Measurements from ENCODE around the gene UFD1. TPM values are rescaled to one million over a fixed set of nuclear protein-coding genes. Genes with fewer than 3 reads are reported as not detected.

The UFD1 gene
- total RNA-seq, 4 donors from 2014 or later: 33.0 to 57.4 (median 45.6) TPM

DNA sequence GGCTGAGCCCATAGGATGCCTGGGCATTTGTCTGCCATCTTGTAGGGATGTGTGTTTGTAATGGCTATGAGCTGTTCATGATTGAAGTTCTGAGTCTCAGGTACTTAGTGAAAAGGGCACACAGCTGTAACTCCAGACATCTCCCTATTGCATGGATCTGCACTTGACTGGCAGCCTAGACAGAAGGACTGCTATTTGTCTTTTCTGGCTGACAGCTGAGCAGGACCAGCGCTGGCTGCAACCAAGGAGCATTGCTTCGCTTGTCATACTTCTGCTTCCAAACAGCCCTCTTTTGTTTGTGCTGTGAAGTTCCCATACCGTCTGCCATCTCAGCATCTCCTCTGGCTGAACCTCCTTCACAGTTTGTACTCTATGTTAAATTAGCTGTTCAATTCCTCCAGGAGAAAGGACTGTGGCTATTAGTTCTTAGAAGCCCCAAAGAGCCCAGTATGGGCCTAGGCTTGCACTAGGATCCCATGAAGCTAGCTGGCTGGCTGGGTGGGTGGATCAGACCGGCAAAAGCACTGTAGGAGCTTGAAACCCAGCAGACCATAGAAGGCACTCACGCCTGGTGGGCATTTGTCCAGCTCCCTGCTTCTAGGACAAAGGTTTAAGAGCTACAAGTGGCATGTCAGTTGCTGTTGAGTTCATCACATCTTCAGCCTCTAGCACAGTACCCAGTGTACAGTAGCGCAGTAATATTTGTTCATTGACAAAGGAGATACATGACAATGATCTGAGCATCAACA is 67.9 kb downstream of the UFD1 start:
- Histone ChIP-seq H3K27me3 (no peaks in the 10 kb centered on the region), H3K4me1 (peaks cover 0 to 22% (median 0%) of the 10 kb centered on the region in 3 donors), H3K9me3 (no peaks in the 10 kb centered on the region), H3K4me3 (no peak overlapping the region), H3K27ac (no peak overlapping the region), H3K36me3 (peaks cover 7 to 52% (median 22%) of the 10 kb centered on the region in 3 donors)
- DNase-seq: no peak
- intact Hi-C loops (cut with DNase I): no loop called here
- 96 to 100% methylated on average over 3 of the region's 6 CpGs for WGBS, 2 donors
- TF ChIP-seq, protein P1, sequence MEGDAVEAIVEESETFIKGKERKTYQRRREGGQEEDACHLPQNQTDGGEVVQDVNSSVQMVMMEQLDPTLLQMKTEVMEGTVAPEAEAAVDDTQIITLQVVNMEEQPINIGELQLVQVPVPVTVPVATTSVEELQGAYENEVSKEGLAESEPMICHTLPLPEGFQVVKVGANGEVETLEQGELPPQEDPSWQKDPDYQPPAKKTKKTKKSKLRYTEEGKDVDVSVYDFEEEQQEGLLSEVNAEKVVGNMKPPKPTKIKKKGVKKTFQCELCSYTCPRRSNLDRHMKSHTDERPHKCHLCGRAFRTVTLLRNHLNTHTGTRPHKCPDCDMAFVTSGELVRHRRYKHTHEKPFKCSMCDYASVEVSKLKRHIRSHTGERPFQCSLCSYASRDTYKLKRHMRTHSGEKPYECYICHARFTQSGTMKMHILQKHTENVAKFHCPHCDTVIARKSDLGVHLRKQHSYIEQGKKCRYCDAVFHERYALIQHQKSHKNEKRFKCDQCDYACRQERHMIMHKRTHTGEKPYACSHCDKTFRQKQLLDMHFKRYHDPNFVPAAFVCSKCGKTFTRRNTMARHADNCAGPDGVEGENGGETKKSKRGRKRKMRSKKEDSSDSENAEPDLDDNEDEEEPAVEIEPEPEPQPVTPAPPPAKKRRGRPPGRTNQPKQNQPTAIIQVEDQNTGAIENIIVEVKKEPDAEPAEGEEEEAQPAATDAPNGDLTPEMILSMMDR (IDR thresholded peaks at IDR 0.05): no peak
- TF ChIP-seq POLR2A (IDR thresholded peaks at IDR 0.05): no peak

DNA sequence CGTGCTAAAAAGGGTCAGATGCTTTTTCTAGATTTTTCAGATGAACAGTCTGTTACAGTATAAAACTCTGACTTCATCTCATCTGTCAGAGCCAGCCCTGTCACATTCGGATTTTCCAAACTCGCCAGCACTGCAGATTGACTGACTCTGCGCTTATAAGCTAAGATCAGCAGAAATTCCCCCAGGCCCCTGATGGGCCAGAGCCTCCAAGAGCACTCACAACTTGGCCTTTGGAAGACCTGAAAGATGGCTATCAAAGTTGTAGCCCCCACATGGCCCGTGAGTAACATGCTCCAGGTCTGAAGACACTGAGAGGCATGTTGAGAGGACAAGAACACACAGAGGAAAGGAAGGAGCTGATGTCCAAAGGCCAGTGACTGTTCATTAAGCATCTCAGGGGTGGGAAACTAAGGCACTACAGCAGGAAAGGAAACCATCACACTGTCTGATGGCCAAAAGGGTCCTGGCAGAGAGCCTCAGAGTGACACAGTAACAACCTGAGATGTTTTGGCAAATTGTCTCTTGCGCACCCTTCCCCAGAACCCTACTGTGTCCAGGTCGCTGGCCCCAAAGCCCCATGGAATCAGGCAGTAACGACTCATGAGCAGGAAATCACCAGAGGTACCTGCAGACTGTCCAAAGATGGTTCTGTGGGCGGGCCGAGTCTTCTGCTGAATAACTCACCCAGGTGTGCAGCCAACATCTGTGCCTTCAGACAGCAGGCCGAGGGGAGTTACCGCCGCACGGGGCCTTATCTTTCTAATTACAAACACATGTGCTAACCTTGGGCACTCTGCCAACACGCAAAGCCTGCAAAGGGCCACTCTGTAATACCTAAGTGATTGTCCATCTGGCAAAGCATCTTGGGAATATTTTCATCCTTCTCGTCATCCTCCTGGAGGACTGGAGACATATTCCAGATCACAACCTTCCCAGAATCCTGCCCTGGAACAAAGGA is 71.1 kb downstream of the UFD1 start:
- Histone ChIP-seq H3K27ac (no peak overlapping the region), H3K36me3 (peaks cover 7 to 77% (median 30%) of the 10 kb centered on the region in 3 donors), H3K9me3 (no peaks in the 10 kb centered on the region), H3K4me1 (peaks cover 0 to under 1% (median 0%) of the 10 kb centered on the region in 3 donors), H3K4me3 (no peak overlapping the region), H3K27me3 (no peaks in the 10 kb centered on the region)
- WGBS, 2 donors: 86 to 87% methylated on average over 11 to 14 of the region's 16 CpGs
- TF ChIP-seq, protein P1 (IDR thresholded peaks at IDR 0.05): no peak
- no peak for TF ChIP-seq POLR2A (IDR thresholded peaks at IDR 0.05)
- intact Hi-C loops (cut with DNase I): no loop called here
- no peak for DNase-seq

DNA sequence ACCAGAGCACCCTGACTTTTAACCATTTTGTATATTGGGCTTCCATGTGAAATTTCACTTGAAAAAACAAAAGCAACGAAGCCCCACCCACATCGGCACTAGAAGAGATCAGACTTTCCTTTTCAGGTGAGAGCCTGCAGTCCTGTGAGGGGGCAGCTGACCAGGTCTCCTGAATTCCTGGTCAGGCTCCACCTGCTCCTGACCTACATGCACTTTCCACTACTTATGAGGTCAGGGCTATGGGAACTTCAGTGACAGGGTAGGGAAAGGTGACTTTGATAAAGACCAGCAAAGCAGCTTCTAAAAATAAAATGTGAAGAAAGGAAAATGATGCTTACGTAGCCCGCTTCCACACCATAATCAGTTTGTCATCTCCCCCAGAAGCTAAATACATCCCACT is 72.1 kb downstream of the UFD1 start:
- Histone ChIP-seq H3K27ac (no peak overlapping the region), H3K9me3 (no peaks in the 10 kb centered on the region), H3K4me3 (no peak overlapping the region), H3K27me3 (no peaks in the 10 kb centered on the region), H3K4me1 (no peaks in the 10 kb centered on the region), H3K36me3 (peaks cover 7 to 79% (median 30%) of the 10 kb centered on the region in 3 donors)
- DNase-seq: no peak
- intact Hi-C loops (cut with DNase I): no loop called here
- 87 to 97% methylated on average over 4 of the region's 4 CpGs for WGBS, 2 donors
- TF ChIP-seq, protein P1 (IDR thresholded peaks at IDR 0.05): no peak
- no peak for TF ChIP-seq POLR2A (IDR thresholded peaks at IDR 0.05)

DNA sequence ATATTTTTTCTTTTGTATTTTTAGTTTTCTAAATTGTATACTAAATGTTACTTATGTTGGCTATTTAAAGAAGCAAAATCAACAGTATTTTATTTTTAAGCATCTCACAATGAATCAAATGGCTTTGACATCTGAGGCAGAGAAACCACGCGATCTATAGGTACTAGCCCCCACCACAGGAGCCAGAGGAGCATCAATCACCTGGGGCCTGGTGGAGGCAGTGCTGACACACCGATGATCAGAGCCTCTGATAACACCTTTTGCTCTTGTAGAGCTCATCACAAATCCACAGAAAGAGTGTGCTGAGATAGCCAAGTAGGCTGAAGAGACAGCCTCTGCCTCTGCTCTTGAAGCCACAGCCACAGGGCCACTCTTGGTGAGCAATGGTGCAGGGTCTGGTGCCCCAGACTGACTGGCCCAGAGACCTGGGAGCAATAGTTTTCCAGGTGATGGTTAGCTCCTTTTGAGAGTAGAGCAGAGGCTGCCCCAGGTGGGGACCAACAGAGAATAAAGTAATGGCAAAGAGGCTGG is 72.6 kb downstream of the UFD1 start:
- DNase-seq: no peak
- TF ChIP-seq, protein P1 (IDR thresholded peaks at IDR 0.05): no peak
- no peak for TF ChIP-seq POLR2A (IDR thresholded peaks at IDR 0.05)
- peaks cover 7 to 83% (median 30%) of the 10 kb centered on the region in 3 donors for H3K36me3 ChIP-seq
- H3K4me3 ChIP-seq: no peak overlapping the region
- no peaks in the 10 kb centered on the region for H3K4me1 ChIP-seq
- no peaks in the 10 kb centered on the region for H3K9me3 ChIP-seq
- H3K27me3 ChIP-seq: no peaks in the 10 kb centered on the region
- no peak overlapping the region for H3K27ac ChIP-seq
- intact Hi-C loops (cut with DNase I): no loop called here
- 83 to 85% methylated on average over 3 of the region's 3 CpGs for WGBS, 2 donors

Data from esophagus squamous epithelium (tissue), 5 donors.